Colonic mucosa (tissue), 4 donors: ENCODE results near the gene ETV3. TPM values are rescaled to one million over a fixed set of nuclear protein-coding genes. Genes with fewer than 3 reads are reported as not detected.

Experiments used
- DNase-seq: peaks from one replicate; pipeline ENCODE4 v3.0.0-alpha.2; 2020
- H3K27ac ChIP-seq: fragments of 200-600 bp; one replicate; pipeline ENCODE4 v1.8.0; 2021
- H3K27me3 ChIP-seq: fragments of 200-600 bp; one replicate; pipeline ENCODE4 v1.8.0; 2021
- H3K36me3 ChIP-seq: fragments of 200-600 bp; one replicate; pipeline ENCODE4 v1.8.0; 2021
- H3K4me1 ChIP-seq: fragments of 200-600 bp; one replicate; pipeline ENCODE4 v1.8.0; 2021; ENCODE audit warnings: mild to moderate bottlenecking
- H3K4me3 ChIP-seq: fragments of 200-600 bp; one replicate; pipeline ENCODE4 v1.8.0; 2021
- H3K9ac ChIP-seq, 2 donors: one replicate each; pipeline ENCODE4 v1.7.0; 2013; ENCODE audit warnings: control low read depth in 2 of 2, low read depth in 2 of 2, low read length in 2 of 2
- H3K9me3 ChIP-seq: fragments of 200-600 bp; one replicate; pipeline ENCODE4 v1.8.0; 2021
- CTCF ChIP-seq: fragments of 200-600 bp; IDR thresholded peaks from one replicate; pipeline ENCODE4 v1.8.0; 2022; ENCODE audit warnings: antibody characterized with exemption, mild to moderate bottlenecking
- intact Hi-C: fragments of 100-400 bp; cut with DNase I; formaldehyde crosslinking; loops from one replicate; pipeline ENCODE4 v1.14.1; 2022
- total RNA-seq, 2 donors: library from RNA; stranded (reverse); fragmentation: NEBNext Ultra II Directional in 1 of 2; extraction: Animal tissue kit (Norgen Biotek cat#: 25700) in 1 of 2; gene quantifications; one replicate each; pipeline ENCODE4 v1.2.1, GENCODE V29; 2021
- donor health status: healthy.
- donor health status: DM: no; HTN: no; CAD: no.
- donor health status: DM: no; HTN: no; CAD: no.

ETV3 gene
- total RNA-seq, 2 donors from 2014 or later: 20.7 to 38.7 TPM

- no peaks in the 10 kb centered on the region for H3K9me3 ChIP-seq
- H3K27ac ChIP-seq: no peak overlapping the region
These were observed 4.0 kb upstream of the ETV3 start for GRCh38 chr1:157142201-157142600.

GRCh38 chr1:157141212-157141855 is 3.1 kb upstream of the ETV3 start:
- H3K9ac ChIP-seq: no peak overlapping the region
- no peak for DNase-seq
- no peaks in the 10 kb centered on the region for H3K27me3 ChIP-seq
- no peaks in the 10 kb centered on the region for H3K9me3 ChIP-seq
- H3K4me1 ChIP-seq: peaks cover 7% of the 10 kb centered on the region
- no peak overlapping the region for H3K4me3 ChIP-seq
- H3K36me3 ChIP-seq: no peaks in the 10 kb centered on the region
- intact Hi-C loops: no loop called here
- no peak for TF ChIP-seq CTCF
- H3K27ac ChIP-seq: no peak overlapping the region

More at GRCh38 chr1:157142201-157142600, 4.0 kb upstream of the ETV3 start:
- Histone ChIP-seq H3K4me3 (no peak overlapping the region), H3K4me1 (no peaks in the 10 kb centered on the region), H3K36me3 (no peaks in the 10 kb centered on the region), H3K9ac (no peak overlapping the region), H3K27me3 (no peaks in the 10 kb centered on the region)
- no peak for TF ChIP-seq CTCF
- intact Hi-C loops: no loop called here
- no peak for DNase-seq

GRCh38 chr1:157140063-157140588 is 1.9 kb upstream of the ETV3 start:
- H3K4me3 ChIP-seq: no peak overlapping the region
- no peak overlapping the region for H3K9ac ChIP-seq
- no peak for DNase-seq
- H3K36me3 ChIP-seq: peaks cover 4% of the 10 kb centered on the region
- intact Hi-C loops: no loop called here
- H3K4me1 ChIP-seq: peaks cover 7% of the 10 kb centered on the region
- no peaks in the 10 kb centered on the region for H3K27me3 ChIP-seq
- no peak for TF ChIP-seq CTCF
- no peaks in the 10 kb centered on the region for H3K9me3 ChIP-seq
- no peak overlapping the region for H3K27ac ChIP-seq

- H3K9me3 ChIP-seq: no peaks in the 10 kb centered on the region
- no peak for DNase-seq
- peak overlapping the region; percentile 96 for H3K27ac ChIP-seq
- no peak for TF ChIP-seq CTCF
- intact Hi-C loops: no loop called here
- H3K4me1 ChIP-seq: peaks cover 7% of the 10 kb centered on the region
- H3K27me3 ChIP-seq: no peaks in the 10 kb centered on the region
- H3K36me3 ChIP-seq: peaks cover 11% of the 10 kb centered on the region
- peak overlapping the region; percentile 93 to 100 for H3K9ac ChIP-seq
- H3K4me3 ChIP-seq: peak overlapping the region; percentile 78
These were observed 989 bp upstream of the ETV3 start for GRCh38 chr1:157139052-157139715.

GRCh38 chr1:157137408-157138219 is 581 bp downstream of the ETV3 start:
- TF ChIP-seq CTCF: no peak
- DNase-seq: peak; percentile 31
- Histone ChIP-seq H3K36me3 (peaks cover 20% of the 10 kb centered on the region), H3K27ac (peak overlapping the region; percentile 96), H3K9ac (peak overlapping the region; percentile 93 to 100), H3K4me3 (peak overlapping the region; percentile 78), H3K9me3 (no peaks in the 10 kb centered on the region), H3K27me3 (no peaks in the 10 kb centered on the region), H3K4me1 (peaks cover 7% of the 10 kb centered on the region)
- intact Hi-C loops: no loop called here
